ENCODE measurements around the gene SYNDIG1.

SYNDIG1 gene

DNA sequence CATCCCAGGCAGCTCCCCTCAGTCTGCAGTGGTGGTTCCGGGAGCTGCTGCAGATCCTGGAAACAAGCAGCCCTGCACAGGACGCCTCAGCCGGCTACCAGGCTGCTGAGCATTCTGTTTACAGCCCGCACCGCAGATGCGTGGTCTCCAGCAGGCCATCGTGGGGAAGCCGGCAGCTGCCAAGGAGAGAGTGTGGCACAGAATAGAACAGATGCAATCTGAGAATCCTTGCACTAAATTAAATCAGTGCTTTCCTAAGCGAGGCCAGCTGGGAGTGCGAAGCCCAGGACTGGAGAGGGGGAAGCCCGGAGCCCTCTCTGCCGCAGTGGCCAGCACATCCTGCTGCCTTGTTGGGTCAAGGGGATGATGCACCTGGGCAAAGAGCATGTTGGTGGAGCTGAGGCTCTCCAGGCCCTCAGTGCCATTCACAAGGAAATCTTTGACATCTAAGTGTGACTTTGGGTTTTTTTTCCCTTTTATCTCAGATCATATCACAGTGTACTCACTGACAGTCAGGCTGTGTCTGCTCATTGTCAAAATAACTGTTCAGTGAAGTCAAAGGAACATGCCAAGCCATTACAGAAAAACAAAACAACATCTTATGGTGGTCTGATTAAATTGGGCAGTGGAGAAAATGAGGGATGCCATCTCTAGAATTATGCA is 118.1 kb downstream of the SYNDIG1 start:
- no peak for DNase-seq (ENCODE audit: low read depth)

DNA sequence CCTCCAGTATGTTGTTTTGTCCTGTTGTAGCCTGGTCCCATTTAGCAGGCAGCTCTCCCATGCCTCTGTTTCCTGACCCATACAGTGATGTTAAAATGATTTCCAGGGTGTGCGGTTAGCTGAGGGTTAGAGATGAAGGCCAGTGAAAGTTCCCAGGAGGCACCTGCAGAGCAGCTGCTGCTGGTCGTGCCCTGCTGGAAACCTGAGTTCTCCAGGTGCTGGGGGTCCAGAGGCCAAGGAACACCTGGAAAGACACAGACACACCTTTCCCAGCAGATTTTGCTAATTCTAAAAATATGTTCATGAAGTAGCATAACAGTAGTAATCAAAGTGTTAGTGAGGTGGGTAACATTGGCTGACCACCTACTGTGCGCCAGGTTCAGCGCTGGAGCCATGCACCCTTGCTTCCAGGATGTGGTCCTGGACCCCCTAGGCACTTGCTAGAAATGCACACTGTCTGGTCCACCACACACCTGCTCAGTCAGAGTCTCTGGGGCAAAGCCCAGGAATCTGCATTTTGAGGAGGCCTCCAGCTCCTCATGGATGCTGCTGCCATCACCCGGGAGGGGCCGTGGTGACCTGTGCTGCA is 118.7 kb downstream of the SYNDIG1 start:
- DNase-seq (ENCODE audit: low read depth) = no peak

DNA sequence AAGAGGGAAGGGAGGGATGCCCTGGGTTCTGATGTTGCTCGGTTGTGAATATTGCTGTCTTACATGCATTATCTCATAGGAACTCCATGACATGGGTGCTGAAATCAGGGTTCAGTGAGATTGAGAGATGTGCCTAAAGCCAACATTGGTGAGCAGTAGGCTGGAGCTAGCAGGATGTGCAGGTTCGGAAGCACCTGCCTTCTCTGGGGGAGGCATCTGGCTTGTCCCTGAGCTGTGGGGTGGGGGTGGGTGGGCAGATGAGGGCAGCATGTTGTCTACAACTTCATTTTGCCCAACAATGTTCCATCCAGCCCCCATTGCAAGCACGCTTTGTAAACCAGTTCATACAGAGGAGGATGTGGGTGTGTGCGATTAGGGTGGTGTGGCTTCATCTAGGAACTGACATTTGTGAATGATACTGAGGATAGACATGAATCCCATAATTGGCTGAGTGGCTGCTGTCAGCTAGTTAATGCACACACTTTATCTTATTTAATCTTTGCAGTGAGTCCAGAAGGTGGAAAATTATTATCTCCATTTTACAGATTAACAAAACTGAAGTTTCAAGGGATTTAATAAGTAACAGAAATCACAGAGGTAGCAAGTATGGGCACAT is 119.4 kb downstream of the SYNDIG1 start:
- no peak for DNase-seq (ENCODE audit: low read depth)

DNA sequence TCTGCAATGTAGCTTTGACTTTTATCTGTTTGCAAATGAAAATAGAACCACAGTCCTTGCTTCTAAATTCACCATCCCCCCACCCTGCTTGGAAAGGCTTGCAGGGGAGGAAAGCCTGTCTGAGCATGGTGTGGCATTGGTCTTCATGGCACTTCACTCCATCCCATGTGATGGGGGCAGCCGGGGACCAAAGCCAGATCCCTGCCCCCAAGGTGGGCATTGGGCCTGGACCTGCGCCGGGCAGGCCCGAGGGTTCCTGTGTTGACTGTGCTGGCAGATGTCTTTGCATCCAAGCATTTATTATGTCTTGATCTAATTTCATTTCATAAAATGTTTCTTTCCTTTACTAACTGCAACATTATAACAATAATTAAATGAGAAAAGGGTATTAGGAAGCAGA is 120.0 kb downstream of the SYNDIG1 start:
- no peak for DNase-seq (ENCODE audit: low read depth)

DNA sequence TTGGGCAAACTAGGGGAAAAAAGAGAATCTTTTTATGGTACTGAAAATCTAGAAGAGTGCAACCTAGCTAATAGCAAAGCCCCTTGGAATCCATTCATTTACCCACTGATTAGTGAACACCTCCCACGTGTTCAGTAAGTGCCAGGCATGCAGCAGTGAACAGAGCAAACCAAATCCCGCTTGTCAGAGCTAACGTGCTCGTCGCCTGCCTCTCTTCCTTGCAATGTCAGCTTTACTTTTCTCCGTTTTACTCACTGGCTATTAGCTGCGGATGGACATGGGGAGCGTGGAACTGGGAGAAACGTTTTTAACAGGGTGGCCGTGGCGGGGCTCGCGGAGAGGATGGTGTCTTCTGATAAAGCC is 120.4 kb downstream of the SYNDIG1 start:
- no peak for DNase-seq (ENCODE audit: low read depth)

DNA sequence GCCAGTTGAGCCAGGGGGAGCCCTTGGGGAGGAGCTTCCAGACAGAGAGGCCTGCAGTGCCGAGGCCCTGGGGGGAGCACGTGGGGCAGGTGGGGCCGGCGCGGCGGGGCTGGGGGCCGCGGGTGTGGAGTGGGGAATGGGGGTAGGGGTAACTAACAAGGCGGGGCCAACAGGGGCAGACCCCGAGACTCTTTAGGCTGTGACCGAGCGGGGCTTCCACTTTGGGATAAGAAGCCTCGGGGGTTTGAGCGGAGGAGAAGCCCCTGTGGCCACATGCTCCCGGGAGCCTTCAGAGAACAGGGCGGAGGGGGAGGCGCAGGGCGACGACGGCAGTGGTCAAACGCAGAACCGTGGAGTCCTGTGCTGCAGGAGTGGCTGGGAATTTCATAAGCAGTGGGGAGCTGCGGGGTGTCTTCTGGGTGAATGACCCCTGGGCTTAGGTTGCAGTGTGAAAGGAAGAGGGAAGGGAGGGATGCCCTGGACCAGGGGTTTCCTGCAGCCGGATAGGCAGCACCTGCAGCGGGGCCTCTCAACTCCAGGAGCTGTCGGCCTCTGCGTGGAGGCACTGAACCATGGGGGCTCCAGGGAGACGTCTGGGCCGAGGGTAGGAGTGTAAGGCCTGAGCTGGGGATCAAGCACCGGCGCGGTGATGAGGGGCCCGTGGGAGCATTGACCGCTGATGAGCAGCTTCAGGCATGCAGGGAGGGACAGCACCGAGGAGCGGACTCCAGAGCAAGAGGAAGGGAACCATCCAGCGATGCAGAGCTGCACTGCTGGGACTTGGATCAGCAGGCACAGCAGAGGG is 121.0 kb downstream of the SYNDIG1 start:
- no peak for DNase-seq (ENCODE audit: low read depth)

DNA sequence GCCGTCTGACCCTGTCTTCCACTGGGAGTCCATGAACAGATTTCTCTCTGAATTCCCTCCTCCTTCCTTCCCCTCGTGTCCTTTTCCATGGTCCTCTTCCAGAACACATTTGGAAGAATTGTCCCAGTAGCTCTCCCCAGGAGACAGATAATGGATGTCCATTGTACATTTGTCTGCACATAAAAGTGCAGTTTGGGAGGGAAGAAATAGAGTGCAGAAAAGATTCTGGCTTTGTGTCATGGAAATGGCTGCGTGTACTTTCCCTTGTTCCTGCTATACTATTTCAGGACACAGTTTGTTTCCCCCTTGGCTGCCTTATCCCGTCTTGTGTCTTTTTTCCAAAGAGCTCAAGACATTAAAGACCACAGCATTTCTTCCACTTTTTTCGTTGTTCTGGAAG is 127.6 kb downstream of the SYNDIG1 start:
- DNase-seq (ENCODE audit: low read depth) = no peak

DNA sequence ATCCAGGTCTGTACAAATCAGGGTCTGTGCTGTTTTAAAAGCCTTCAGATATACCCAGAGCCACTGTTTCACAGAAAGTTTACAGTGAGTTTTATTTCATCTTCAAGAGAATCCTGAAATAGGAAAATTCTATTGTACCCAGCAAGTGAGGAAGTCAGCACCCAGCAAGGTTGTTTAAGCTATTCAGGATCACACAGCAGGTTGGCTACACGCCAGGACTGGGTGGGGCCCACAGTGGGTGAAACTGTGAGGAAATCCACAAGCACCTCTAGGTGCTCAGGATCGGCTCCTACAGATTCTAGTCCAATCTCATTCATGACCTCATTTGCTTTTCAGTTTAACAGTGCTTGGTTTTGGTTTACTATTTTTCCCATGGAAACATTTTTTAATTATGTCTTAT is 128.9 kb downstream of the SYNDIG1 start:
- no peak for DNase-seq (ENCODE audit: low read depth)

DNA sequence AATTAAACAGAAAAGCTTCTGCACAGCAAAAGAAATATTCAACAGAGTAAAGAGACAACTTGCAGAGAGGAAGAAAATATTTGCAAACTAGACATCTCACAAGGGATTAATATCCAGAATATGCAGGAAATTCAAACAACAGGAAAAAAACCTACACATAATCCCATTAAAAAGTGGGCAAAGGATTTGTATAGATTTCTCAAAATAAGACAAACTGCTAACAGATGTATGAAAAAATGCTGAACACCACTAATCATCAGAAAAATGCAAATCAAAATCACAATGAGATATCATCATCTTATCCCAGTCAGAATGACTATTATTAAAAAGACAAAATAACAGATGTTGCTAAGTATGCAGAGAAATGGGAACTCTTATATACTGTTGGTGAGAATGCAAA is 129.6 kb downstream of the SYNDIG1 start:
- DNase-seq (ENCODE audit: low read depth) = no peak

DNA sequence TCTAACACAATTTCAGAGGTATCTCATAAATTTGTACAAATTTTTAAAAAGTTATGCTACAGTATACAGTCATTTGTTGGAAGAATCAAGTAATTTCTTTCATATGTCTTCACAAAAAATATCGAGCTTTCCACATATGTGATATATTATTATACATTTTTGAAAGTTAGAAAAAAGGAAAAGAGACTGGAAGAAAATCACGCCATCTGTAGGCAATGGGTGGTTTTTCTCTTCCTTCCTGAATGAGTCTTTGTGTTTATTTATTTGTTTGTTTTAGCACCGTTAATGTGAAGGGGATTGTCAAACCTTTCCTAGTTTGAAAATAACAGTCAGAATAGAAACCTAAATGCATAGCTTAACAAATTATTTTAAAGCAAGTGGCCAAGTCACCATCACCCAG is 130.6 kb downstream of the SYNDIG1 start:
- no peak for DNase-seq (ENCODE audit: low read depth)

DNA sequence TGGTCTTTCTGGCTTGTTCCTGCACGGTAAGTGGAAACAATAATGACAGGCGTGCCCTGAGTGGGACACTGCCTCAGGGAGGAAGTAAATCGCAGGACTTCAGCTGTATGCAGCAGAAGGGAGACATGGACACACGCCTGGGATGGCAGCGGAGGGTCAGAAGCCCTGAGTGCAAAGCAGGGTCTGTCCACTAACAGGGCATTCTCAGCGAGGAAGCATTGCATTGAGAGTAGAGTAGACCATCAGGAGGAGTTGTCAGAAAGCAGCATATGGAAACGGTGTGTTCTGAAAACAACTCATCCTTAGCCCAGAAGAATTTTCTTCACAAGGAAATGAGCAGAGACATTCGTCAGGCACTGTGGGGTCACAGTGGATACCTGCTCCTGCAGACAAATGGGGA is 134.0 kb downstream of the SYNDIG1 start:
- no peak for DNase-seq (ENCODE audit: low read depth)

DNA sequence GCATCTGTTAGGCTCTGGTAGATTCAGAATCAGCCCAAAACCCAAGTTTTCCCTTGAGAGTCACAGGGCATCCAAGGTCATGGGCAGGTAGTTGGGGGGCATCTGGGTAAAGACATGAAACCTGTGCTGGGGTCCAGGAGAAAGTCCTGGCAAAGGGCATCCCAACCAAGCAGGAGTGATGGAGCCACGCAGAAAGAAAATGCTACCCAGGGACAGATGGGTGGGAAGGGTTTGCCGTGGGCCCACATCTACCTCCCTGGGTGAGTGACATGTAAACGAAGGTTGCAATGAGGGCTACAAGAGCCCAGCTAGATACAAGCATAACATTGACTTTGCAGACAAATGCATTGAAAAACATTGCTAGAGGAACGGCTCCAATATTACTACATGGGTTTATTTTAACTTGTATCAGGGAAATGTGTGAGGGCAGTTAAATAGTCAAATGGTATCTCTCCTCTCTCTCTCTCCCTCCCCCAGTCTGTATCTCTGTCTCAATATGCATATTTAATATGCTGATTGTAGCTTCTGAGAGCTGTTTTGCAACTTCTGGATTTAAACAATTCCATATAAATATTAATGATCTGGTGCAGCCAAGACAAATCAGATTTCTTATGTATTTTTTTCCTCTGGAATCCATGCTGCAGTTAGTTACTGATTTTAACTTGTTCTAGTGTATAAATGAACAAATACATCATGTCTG is 135.7 kb downstream of the SYNDIG1 start:
- no peak for DNase-seq (ENCODE audit: low read depth)

DNA sequence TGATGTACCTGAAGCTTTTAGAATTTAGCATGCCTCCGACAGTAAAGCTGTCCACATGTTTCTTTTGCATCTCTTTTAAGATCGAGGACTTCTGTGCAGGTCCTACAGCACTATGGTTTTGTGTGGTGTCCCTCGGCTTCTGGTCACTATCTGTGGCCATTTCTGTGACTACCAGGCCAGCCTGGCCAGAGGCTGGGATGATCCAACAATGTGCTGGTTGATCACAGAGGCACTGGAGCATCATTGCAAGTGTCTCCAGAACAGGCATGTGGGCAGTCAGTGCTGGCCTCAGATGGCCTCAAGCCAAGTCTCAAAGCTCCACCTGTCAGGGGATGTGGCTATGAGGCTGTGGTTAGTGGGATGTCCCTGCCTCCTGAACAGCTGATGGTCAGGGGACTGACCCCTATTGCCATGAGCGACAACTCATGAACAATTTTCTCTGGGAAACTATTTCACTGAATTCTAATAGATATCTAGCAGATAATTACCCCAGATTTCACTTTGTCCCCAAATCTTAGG is 136.6 kb downstream of the SYNDIG1 start:
- DNase-seq (ENCODE audit: low read depth) = no peak

DNA sequence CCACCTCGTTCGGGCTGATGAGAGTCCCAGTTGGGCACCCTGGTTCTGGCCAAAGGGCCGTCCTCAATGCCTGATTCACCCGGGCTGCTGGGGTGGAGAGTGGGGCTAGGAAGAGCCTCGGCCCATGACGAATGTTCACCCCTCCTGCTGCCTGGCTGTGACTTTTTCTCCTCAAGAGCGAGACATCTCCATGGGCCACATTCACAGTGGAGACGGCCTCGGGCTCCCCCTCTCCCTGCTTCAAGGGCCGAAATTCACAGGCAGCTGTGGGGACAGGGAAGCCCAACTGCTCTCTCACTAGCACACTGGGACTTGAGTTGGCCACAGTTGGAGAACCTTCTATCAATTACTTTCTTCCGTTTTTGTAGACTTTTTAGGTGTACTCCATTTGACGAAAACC is 138.0 kb downstream of the SYNDIG1 start:
- no peak for DNase-seq (ENCODE audit: low read depth)

DNA sequence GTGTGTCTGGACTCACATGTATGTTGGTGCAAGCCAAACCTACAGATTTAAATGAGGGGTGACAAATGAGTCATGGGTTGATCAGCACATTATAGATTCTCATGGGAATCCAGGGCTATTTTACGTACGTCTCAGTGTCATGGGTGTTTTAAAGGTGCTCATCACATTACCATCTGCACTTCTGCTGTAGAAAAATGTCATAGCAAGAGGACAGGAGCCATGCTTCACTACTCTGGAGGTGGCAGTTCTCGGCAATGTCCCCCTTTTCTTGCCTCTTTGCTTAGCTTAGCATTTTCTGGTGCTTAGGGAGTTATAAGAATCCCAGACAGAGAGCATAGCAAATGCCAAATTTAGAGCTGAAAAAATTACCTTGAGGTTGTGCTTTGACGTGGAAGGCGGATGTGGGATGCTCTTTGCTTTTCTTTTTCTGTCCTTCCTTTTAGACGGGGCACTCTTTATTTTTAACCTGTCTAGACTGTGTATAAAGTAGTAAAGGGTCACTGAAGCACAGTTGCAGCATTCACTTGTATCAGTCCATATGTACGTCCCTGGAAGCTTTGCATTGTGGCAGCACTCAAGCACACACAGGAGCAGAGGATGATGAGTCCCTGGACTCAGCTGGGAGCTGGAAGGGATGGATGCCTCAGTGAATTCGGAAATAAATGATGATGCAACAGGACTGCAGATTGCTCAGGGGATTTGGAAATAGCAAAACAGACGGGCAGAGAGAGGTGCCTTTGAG is 139.7 kb downstream of the SYNDIG1 start:
- DNase-seq (ENCODE audit: low read depth) = no peak

DNA sequence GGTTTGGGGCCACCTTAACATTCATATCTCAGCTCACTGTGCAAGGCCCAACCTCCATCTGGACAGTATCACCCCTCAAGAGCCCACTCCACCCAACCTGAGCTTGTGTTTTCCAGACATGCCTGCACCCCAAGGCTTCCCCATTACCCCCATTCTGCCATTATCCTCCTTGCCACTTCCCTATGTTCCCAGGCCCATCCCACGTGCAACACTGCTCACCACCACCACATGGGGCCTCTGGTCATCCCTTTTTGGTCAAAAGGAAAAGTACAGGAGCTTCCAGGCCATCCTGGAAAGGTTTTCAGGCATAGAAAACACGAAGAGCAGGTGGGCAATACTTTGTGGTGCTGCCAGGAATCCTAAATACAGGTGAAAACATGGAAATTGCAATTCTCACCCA is 140.3 kb downstream of the SYNDIG1 start:
- no peak for DNase-seq (ENCODE audit: low read depth)

DNA sequence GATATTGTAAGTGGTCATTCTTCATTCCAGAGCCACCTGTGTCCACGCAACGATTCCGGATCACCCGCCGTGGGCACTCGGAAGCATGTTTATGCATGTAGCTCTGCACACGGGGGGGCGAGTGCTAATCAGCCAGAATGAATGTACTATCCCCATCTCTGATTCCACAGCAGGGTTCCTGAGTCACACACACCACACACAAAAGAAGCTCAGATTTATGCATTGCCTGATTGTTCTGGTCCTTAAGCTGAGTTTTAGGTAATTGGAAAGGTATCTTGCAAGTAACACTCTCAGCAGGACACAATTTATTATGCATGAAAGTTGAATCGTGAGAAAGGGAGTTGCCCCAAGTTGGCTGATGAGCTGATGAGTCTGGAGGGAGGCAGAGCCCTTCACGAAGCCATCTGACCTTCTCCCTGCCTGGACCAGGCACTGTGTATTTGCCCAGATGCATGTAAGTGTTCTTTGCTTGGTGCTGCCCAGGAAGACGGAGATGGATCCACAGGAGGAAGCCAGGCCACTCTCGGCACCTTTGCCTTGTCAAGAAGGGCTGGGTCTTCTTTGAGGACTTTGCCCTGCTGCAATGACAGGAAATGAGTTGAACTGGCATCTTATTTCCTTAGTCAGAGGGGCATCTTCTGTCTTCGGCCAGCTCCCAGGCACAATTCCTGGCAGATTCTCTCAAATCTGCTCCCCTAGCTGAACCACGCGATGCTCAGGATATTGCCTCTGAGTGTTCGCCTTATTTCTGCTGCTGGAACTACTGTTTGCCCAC is 141.1 kb downstream of the SYNDIG1 start:
- no peak for DNase-seq (ENCODE audit: low read depth)

DNA sequence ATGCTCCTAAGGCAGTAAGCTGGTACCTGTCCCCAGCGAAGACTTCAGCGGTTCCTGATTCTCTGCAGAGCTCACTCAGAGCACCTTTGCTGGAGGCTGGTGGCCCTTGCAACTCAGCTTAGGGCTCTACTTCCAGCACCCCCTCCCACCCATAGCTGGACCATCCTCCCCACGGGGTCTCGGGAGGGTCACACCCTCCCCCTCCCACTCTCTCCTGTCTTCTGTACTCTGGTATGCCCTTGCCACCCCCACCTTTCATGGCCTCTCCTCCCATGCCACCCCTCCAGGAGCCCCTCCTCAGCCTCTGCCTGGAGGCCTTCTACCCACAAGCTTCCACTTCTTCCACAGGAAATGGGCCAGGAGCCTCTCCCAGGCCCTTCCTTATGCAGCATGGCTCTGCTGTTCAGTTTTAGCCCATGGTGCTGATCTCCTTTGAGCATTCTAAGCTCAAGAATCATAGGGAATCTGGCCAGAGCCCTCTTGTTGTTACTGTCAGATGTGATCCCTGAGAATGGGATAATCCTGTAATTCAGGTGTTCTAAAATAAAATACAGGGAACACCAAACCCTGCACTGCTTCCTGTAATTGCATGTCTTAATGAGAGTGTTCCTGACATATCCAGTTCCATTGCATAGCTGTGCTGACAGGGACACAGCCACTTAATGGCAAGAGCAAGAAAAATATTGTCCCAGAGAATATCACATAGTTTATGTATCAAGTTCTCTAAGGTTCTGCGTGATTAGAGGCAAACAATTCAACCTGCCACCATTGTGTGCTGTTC is 142.1 kb downstream of the SYNDIG1 start:
- DNase-seq (ENCODE audit: low read depth) = no peak

DNA sequence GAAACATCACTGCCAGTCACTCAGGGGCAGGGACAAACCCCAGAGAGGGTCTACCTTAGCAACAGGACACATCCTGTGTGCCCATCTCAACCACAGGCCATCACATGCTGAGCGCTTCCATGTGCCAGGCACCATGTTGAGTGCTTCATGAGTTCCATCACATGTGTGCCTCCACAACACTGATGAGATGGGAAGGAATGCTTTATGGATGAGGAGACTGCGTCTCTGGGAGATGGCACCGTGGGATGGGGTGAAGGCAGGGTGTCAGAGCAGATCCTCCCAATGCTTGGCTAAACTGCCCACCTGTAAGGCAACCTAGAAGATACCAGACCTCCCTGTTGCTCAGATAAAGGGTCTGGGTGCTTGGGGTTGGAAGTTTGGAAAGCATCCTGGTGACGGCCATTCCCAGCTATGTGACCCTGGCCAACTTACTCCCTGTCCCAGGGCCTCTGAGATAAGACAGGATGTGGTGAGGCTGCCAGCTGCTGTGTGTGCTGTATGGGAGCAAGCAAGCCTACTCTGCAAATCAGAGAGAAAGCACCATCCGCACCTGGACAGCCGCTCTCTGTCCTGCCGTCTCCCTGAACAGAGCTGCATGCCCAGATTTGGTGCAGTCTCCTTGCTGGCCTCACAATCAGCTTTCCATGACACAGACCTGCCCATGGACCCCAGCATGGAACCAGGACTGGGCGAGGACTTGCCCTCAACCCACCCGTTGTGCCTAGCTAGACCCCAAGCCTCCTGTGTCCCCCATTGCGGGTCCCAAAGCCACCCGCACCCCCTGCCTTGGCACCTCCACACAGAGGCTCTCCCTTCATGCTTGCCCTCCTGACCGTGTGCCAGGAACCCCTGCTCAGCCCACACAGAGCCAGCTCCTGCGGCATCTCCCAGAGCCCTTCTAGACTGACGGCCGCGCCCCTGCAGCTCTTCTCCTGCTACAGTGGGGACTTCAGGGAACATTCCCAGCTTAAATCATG is 143.7 kb downstream of the SYNDIG1 start:
- DNase-seq (ENCODE audit: low read depth) = no peak
